ENCODE data around the gene ANGEL2. TPM values are rescaled to one million over a fixed set of nuclear protein-coding genes. Genes with fewer than 3 reads are reported as not detected.

ANGEL2 gene
- total and polyA plus RNA-seq, 2 of the 13 experiments (the other 11 are each of a cell fraction or from before 2014, with no cell fraction given), result 12.3 to 25.4 TPM

DNA sequence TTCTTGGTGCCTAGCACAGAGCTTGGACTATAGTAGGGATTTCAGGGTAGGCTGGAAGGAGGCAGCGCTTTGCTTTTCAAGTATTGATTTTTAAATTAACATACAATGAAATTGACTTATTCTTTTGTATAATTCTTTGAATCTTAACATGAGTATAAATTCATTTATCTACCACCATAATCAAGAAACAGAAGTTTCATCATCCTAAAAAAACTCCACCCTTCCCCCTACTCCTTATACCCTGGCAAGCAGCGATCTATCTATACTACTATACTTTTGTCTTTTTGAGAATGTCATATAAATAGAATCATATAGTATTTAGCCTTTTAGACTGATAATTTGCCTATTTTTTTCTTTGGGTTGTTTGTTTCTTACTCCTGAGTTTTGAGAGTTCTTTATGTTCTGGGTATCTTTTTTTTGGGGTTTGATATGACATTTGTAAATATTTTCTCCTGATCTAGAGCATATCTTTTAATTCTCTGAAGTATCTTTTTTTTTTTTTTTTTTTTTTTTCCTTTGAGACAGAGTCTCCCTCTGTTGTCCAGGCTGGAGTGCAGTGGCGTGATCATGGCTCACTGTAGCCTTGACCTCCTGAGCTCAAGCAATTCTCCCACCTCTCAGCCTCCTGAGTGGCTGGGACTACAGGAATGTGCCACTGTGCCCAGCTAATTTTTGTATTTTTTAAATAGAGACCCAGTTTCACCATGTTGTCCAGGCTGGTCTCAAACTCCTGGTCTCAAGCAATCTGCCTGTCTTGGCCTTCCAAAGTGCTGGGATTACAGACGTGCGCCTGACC is 41.8 kb upstream of the ANGEL2 start:
- 0 out of 5 replicates have a peak, but pooled peaks cover 0 to 4% of the 10 kb centered on the region in 2 experiments for H3K36me3 ChIP-seq (replicated peaks in 1 of 2; ENCODE audit: control insufficient read depth in 1 of 2, insufficient read depth in 2 of 2, low read length in 2 of 2)
- peak overlapping the region; percentile 52 for H3K4me2 ChIP-seq (ENCODE audit: low read depth, low read length)
- DNase-seq (ENCODE audit: low spot score) (peak; percentile 71), ATAC-seq (peak; percentile 96), FAIRE-seq (peak; percentile 75)
- H3K27ac ChIP-seq (ENCODE audit: extremely low read length, insufficient read depth, low read length), result peak overlapping the region; percentile 77
- CTCF ChIA-PET (ENCODE audit: low intra/inter-chr PET ratio, low total read pairs), result no interaction called here
- intact Hi-C loops (cut with micrococcal nuclease; ENCODE audit: unreplicated experiment) (loop anchor here (10.0 kb wide), 1 partner anchor 133 kb away; no protein-coding TSS in a partner anchor), in situ Hi-C loops (cut with HindIII; ENCODE audit: extremely low pct_ligation_motif_present, low pct_unique_long_range_greater_than_20kb) (no loop called here)
- peaks cover 60% of the 10 kb centered on the region for H3K4me1 ChIP-seq (ENCODE audit: insufficient read depth, low read length)
- H3K27me3 ChIP-seq (ENCODE audit: control insufficient read depth in 1 of 2, insufficient read depth in 2 of 2, low read length in 2 of 2), result no peaks in the 10 kb centered on the region
- H4K20me1 ChIP-seq (ENCODE audit: insufficient read depth, low read length), result no peaks in the 10 kb centered on the region
- H3K4me3 ChIP-seq (replicated peaks in 1 of 3; ENCODE audit: insufficient read depth in 1 of 3, low read depth in 2 of 3, low read length in 3 of 3), result 0 out of 6 replicates have a peak overlapping the region, but pooled peaks of 1 of the 3 experiments have one; percentile 13
- POLR2A ChIA-PET, result interaction anchor here (0.7 to 1.3 kb wide), 2 partner anchors 10 to 266 kb away, joined by 3 to 4 read pairs; no protein-coding TSS in a partner anchor
- no peak overlapping the region for H2AFZ ChIP-seq (ENCODE audit: low read length)
- H3K79me2 ChIP-seq (ENCODE audit: insufficient read depth, low read length), result peaks cover 91% of the 10 kb centered on the region
- H3K9me3 ChIP-seq (ENCODE audit: low read length), result peaks cover 6% of the 10 kb centered on the region; the same call in 1 of the 2 replicates
- no TSS peak for BruUV-seq (replicated peaks)
- H3K9ac ChIP-seq (ENCODE audit: insufficient read depth, low read depth, low read length), result peak overlapping the region; percentile 37; the same call in 1 of the 2 replicates
- 52% methylated on average over 5 of the region's 5 CpGs for WGBS (ENCODE audit: low lambda C conversion rate)
- no peak for TF ChIP-seq IKZF1 (IDR thresholded peaks at IDR 0.05)
- no peak for TF ChIP-seq GABPA (IDR thresholded peaks at IDR 0.05; ENCODE audit: low read depth, low read length)
- TF ChIP-seq GABPA (CRISPR knock-in tag; IDR thresholded peaks at IDR 0.05; ENCODE audit: low read depth), result 0 out of 2 replicates have a peak, but pooled peaks have one; percentile 22
- peak; percentile 56 for TF ChIP-seq RARA (CRISPR knock-in tag; IDR thresholded peaks at IDR 0.05)
- TF ChIP-seq DR1 (CRISPR knock-in tag; IDR thresholded peaks at IDR 0.05), result no peak
- TF ChIP-seq ZNF362 (CRISPR knock-in tag; IDR thresholded peaks at IDR 0.05; ENCODE audit: borderline replicate concordance), result peak; percentile 88
- TF ChIP-seq HNF4A (CRISPR knock-in tag; IDR thresholded peaks at IDR 0.05), result peak; percentile 46
- TF ChIP-seq MAF1 (CRISPR knock-in tag; IDR thresholded peaks at IDR 0.05; ENCODE audit: borderline replicate concordance), result no peak
- TF ChIP-seq ZNF121 (CRISPR knock-in tag; IDR thresholded peaks at IDR 0.05), result peak; percentile 89
- TF ChIP-seq ZNF609 (CRISPR knock-in tag; IDR thresholded peaks at IDR 0.05; ENCODE audit: borderline replicate concordance), result no peak
- 0 out of 2 replicates have a peak, but pooled peaks have one; percentile 16 for TF ChIP-seq ZMYM3 (CRISPR knock-in tag; IDR thresholded peaks at IDR 0.05)
- TF ChIP-seq ZMYM4 (CRISPR knock-in tag; IDR thresholded peaks at IDR 0.05), result 0 out of 2 replicates have a peak, but pooled peaks have one; percentile 20
- no peak for TF ChIP-seq ZFP91 (CRISPR knock-in tag; IDR thresholded peaks at IDR 0.05; ENCODE audit: borderline replicate concordance)

Data from HepG2 (cell line).